ENCODE results near the gene FANCL.
"Not testable (repeated sequence)": the region's sequence is repeated elsewhere in the genome, so short reads cannot be mapped to it uniquely, and the experiment has no call there.

The FANCL gene

GRCh38 chr2:58131191-58132011 lies 109.7 kb downstream of the FANCL start:
- H3K9me3 ChIP-seq = no peaks in the 10 kb centered on the region
- no peak overlapping the region for H3K27ac ChIP-seq
- peaks cover 17% of the 10 kb centered on the region for H3K36me3 ChIP-seq
- no peak for TF ChIP-seq Cebpa-rat (IDR thresholded peaks at IDR 0.05)
- no peak overlapping the region for H3K9ac ChIP-seq
- no peak overlapping the region for H3K4me3 ChIP-seq
- H3K4me2 ChIP-seq = no peak overlapping the region
- H4K20me1 ChIP-seq = no peaks in the 10 kb centered on the region
- H3K4me1 ChIP-seq = no peaks in the 10 kb centered on the region
- H3K27me3 ChIP-seq = no peaks in the 10 kb centered on the region

GRCh38 chr2:58130238-58130637 lies 110.9 kb downstream of the FANCL start:
- no peaks in the 10 kb centered on the region for H4K20me1 ChIP-seq
- no peak overlapping the region for H3K9ac ChIP-seq
- no peak for TF ChIP-seq Cebpa-rat (IDR thresholded peaks at IDR 0.05)

GRCh38 chr2:58127111-58127510 lies 114.0 kb downstream of the FANCL start:
- Histone ChIP-seq H3K9me3 (no peaks in the 10 kb centered on the region), H3K27ac (no peak overlapping the region), H3K4me1 (no peaks in the 10 kb centered on the region), H3K9ac (no peak overlapping the region), H3K4me3 (no peak overlapping the region), H3K36me3 (peaks cover 19% of the 10 kb centered on the region), H4K20me1 (no peaks in the 10 kb centered on the region), H3K27me3 (no peaks in the 10 kb centered on the region), H3K4me2 (no peak overlapping the region)
- no peak for TF ChIP-seq Cebpa-rat (IDR thresholded peaks at IDR 0.05)

More at GRCh38 chr2:58130238-58130637, 110.9 kb downstream of the FANCL start:
- Histone ChIP-seq H3K9me3 (no peaks in the 10 kb centered on the region), H3K27ac (no peak overlapping the region), H3K36me3 (peaks cover 9% of the 10 kb centered on the region), H3K4me3 (no peak overlapping the region), H3K4me1 (no peaks in the 10 kb centered on the region), H3K4me2 (no peak overlapping the region), H3K27me3 (no peaks in the 10 kb centered on the region)

- H3K36me3 ChIP-seq = peaks cover 18% of the 10 kb centered on the region
- H3K9me3 ChIP-seq = no peaks in the 10 kb centered on the region
- no peaks in the 10 kb centered on the region for H3K27me3 ChIP-seq
- no peak overlapping the region for H3K9ac ChIP-seq
- H4K20me1 ChIP-seq = no peaks in the 10 kb centered on the region
- no peak for TF ChIP-seq Cebpa-rat (IDR thresholded peaks at IDR 0.05)
- no peaks in the 10 kb centered on the region for H3K4me1 ChIP-seq
- no peak overlapping the region for H3K27ac ChIP-seq
- H3K4me2 ChIP-seq = no peak overlapping the region
- H3K4me3 ChIP-seq = no peak overlapping the region
Observed at GRCh38 chr2:58122540-58122939, 118.6 kb downstream of the FANCL start.

GRCh38 chr2:58122040-58122439 lies 119.1 kb downstream of the FANCL start:
- H3K27ac ChIP-seq = no peak overlapping the region
- H3K9ac ChIP-seq = no peak overlapping the region
- no peaks in the 10 kb centered on the region for H4K20me1 ChIP-seq
- H3K4me2 ChIP-seq = no peak overlapping the region
- no peaks in the 10 kb centered on the region for H3K27me3 ChIP-seq
- H3K4me1 ChIP-seq = no peaks in the 10 kb centered on the region
- H3K4me3 ChIP-seq = no peak overlapping the region
- peaks cover 18% of the 10 kb centered on the region for H3K36me3 ChIP-seq
- no peaks in the 10 kb centered on the region for H3K9me3 ChIP-seq
- TF ChIP-seq Cebpa-rat (IDR thresholded peaks at IDR 0.05) = no peak

- no peaks in the 10 kb centered on the region for H3K4me1 ChIP-seq
- H3K4me3 ChIP-seq = no peak overlapping the region
- H3K4me2 ChIP-seq = no peak overlapping the region
- H3K9ac ChIP-seq = no peak overlapping the region
- H3K27ac ChIP-seq = no peak overlapping the region
- H3K9me3 ChIP-seq = no peaks in the 10 kb centered on the region
- no peak for TF ChIP-seq Cebpa-rat (IDR thresholded peaks at IDR 0.05)
- no peaks in the 10 kb centered on the region for H4K20me1 ChIP-seq
- H3K36me3 ChIP-seq = peaks cover 18% of the 10 kb centered on the region
- H3K27me3 ChIP-seq = no peaks in the 10 kb centered on the region
Observed at GRCh38 chr2:58120626-58121229, 120.4 kb downstream of the FANCL start.

GRCh38 chr2:58113563-58113962 lies 127.6 kb downstream of the FANCL start:
- H3K9ac ChIP-seq, H3K27ac ChIP-seq, H3K4me1 ChIP-seq, H4K20me1 ChIP-seq, H3K27me3 ChIP-seq, H3K4me3 ChIP-seq, H3K4me2 ChIP-seq, H3K9me3 ChIP-seq: not testable (repeated sequence)
- H3K36me3 ChIP-seq = peaks cover 15% of the 10 kb centered on the region

GRCh38 chr2:58110765-58111164 lies 130.4 kb downstream of the FANCL start:
- Histone ChIP-seq H3K27ac (no peak overlapping the region), H3K9me3 (no peaks in the 10 kb centered on the region), H3K4me2 (no peak overlapping the region), H3K36me3 (peaks cover 15% of the 10 kb centered on the region), H3K27me3 (no peaks in the 10 kb centered on the region), H3K9ac (no peak overlapping the region), H3K4me3 (no peak overlapping the region), H4K20me1 (no peaks in the 10 kb centered on the region; the same call in 1 of the 2 replicates), H3K4me1 (no peaks in the 10 kb centered on the region)
- TF ChIP-seq Cebpa-rat (IDR thresholded peaks at IDR 0.05) = no peak

GRCh38 chr2:58109481-58109880 lies 131.6 kb downstream of the FANCL start:
- Histone ChIP-seq H3K9ac (no peak overlapping the region), H4K20me1 (no peaks in the 10 kb centered on the region; the same call in 1 of the 2 replicates), H3K9me3 (no peaks in the 10 kb centered on the region), H3K4me2 (no peak overlapping the region), H3K27ac (no peak overlapping the region), H3K4me1 (no peaks in the 10 kb centered on the region), H3K27me3 (no peaks in the 10 kb centered on the region), H3K4me3 (no peak overlapping the region), H3K36me3 (peaks cover 15% of the 10 kb centered on the region)
- no peak for TF ChIP-seq Cebpa-rat (IDR thresholded peaks at IDR 0.05)

Measured in BLaER1 (cell line).